ENCODE measurements around the gene OR3A3. TPM values are rescaled to one million over a fixed set of nuclear protein-coding genes. Genes with fewer than 3 reads are reported as not detected.
"Not testable (repeated sequence)": the region's sequence is repeated elsewhere in the genome, so short reads cannot be mapped to it uniquely, and the experiment has no call there.

Gene OR3A3
- total RNA-seq, 2 experiments from 2014 or later: not detected

- ChIA-PET POLR2A (no interaction called here), CTCF (no interaction called here)
- Mint-ChIP-seq H3K27ac (no peak overlapping the region), H3K4me3 (no peak overlapping the region), H3K9me3 (ENCODE audit: insufficient read depth) (no peaks in the 10 kb centered on the region), H3K36me3 (ENCODE audit: low read depth) (no peaks in the 10 kb centered on the region), H3K4me1 (ENCODE audit: low read depth) (no peaks in the 10 kb centered on the region), H3K27me3 (ENCODE audit: low read depth) (peaks cover 9% of the 10 kb centered on the region)
- ATAC-seq (no peak), DNase-seq (no peak)
These were observed 7.1 kb downstream of the OR3A3 start for GRCh38 chr17:3418222-3418621.

- H3K27me3 Mint-ChIP-seq (ENCODE audit: low read depth); CTCF ChIA-PET; H3K36me3 Mint-ChIP-seq (ENCODE audit: low read depth); H3K4me3 Mint-ChIP-seq; H3K4me1 Mint-ChIP-seq (ENCODE audit: low read depth); H3K9me3 Mint-ChIP-seq (ENCODE audit: insufficient read depth); ATAC-seq; POLR2A ChIA-PET; H3K27ac Mint-ChIP-seq: not testable (repeated sequence)
- peak; percentile 39 for DNase-seq
These were observed 22.0 kb downstream of the OR3A3 start for GRCh38 chr17:3433215-3433614.

GRCh38 chr17:3433741-3434140 is 22.6 kb downstream of the OR3A3 start, which contains the start of gene OR1E2:
Gene OR1E2 (minus strand): TSS chr17:3433841. CDS start chr17:3433841, 0 bp downstream.
- CTCF ChIA-PET: no interaction called here
- Mint-ChIP-seq H3K27me3 (ENCODE audit: low read depth) (peaks cover 4% of the 10 kb centered on the region), H3K9me3 (ENCODE audit: insufficient read depth) (no peaks in the 10 kb centered on the region), H3K4me3 (no peak within 1 kb of the TSS), H3K36me3 (ENCODE audit: low read depth) (no peaks in the 10 kb centered on the region), H3K4me1 (ENCODE audit: low read depth) (no peaks in the 10 kb centered on the region), H3K27ac (no peak within 1 kb of the TSS)
- DNase-seq: no peak
- POLR2A ChIA-PET: no interaction called here
- ATAC-seq: no peak

- H3K27me3 Mint-ChIP-seq (ENCODE audit: low read depth): peaks cover 19% of the 10 kb centered on the region
- ATAC-seq (no peak), DNase-seq (no peak)
- no peaks in the 10 kb centered on the region for H3K4me1 Mint-ChIP-seq (ENCODE audit: low read depth)
- ChIA-PET CTCF (no interaction called here), POLR2A (no interaction called here)
- no peaks in the 10 kb centered on the region for H3K9me3 Mint-ChIP-seq (ENCODE audit: insufficient read depth)
- no peak overlapping the region for H3K27ac Mint-ChIP-seq
- H3K36me3 Mint-ChIP-seq (ENCODE audit: low read depth): no peaks in the 10 kb centered on the region
- H3K4me3 Mint-ChIP-seq: no peak overlapping the region
These were observed 27.2 kb downstream of the OR3A3 start for GRCh38 chr17:3438368-3438767.

- DNase-seq (no peak), ATAC-seq (no peak)
- CTCF ChIA-PET: no interaction called here
- POLR2A ChIA-PET: no interaction called here
- no peak overlapping the region for H3K27ac Mint-ChIP-seq
- H3K9me3 Mint-ChIP-seq (ENCODE audit: insufficient read depth): no peaks in the 10 kb centered on the region
- H3K4me3 Mint-ChIP-seq: no peak overlapping the region
- H3K4me1 Mint-ChIP-seq (ENCODE audit: low read depth): no peaks in the 10 kb centered on the region
- H3K27me3 Mint-ChIP-seq (ENCODE audit: low read depth): peaks cover 25% of the 10 kb centered on the region
- no peaks in the 10 kb centered on the region for H3K36me3 Mint-ChIP-seq (ENCODE audit: low read depth)
These were observed 29.3 kb downstream of the OR3A3 start for GRCh38 chr17:3440451-3440850.

GRCh38 chr17:3447625-3448024 is 36.5 kb downstream of the OR3A3 start:
- Mint-ChIP-seq H3K27me3 (ENCODE audit: low read depth) (peaks cover 9% of the 10 kb centered on the region), H3K27ac (no peak overlapping the region), H3K36me3 (ENCODE audit: low read depth) (no peaks in the 10 kb centered on the region), H3K9me3 (ENCODE audit: insufficient read depth) (no peaks in the 10 kb centered on the region), H3K4me3 (no peak overlapping the region), H3K4me1 (ENCODE audit: low read depth) (no peaks in the 10 kb centered on the region)
- DNase-seq: no peak
- no peak for ATAC-seq
- CTCF ChIA-PET: no interaction called here
- POLR2A ChIA-PET: no interaction called here

- ATAC-seq (no peak), DNase-seq (no peak)
- Mint-ChIP-seq H3K9me3 (ENCODE audit: insufficient read depth) (no peaks in the 10 kb centered on the region), H3K36me3 (ENCODE audit: low read depth) (no peaks in the 10 kb centered on the region), H3K27me3 (ENCODE audit: low read depth) (peaks cover 8% of the 10 kb centered on the region), H3K4me1 (ENCODE audit: low read depth) (no peaks in the 10 kb centered on the region), H3K27ac (no peak overlapping the region), H3K4me3 (no peak overlapping the region)
- ChIA-PET POLR2A (no interaction called here), CTCF (no interaction called here)
These were observed 37.0 kb downstream of the OR3A3 start for GRCh38 chr17:3448059-3448665.

GRCh38 chr17:3466355-3466754 is 55.2 kb downstream of the OR3A3 start:
- CTCF ChIA-PET; H3K4me3 Mint-ChIP-seq; H3K36me3 Mint-ChIP-seq (ENCODE audit: low read depth); ATAC-seq; POLR2A ChIA-PET; DNase-seq; H3K4me1 Mint-ChIP-seq (ENCODE audit: low read depth); H3K27me3 Mint-ChIP-seq (ENCODE audit: low read depth); H3K9me3 Mint-ChIP-seq (ENCODE audit: insufficient read depth); H3K27ac Mint-ChIP-seq: not testable (repeated sequence)

GRCh38 chr17:3469529-3469928 is 58.4 kb downstream of the OR3A3 start:
- Mint-ChIP-seq H3K27ac (no peak overlapping the region), H3K9me3 (ENCODE audit: insufficient read depth) (no peaks in the 10 kb centered on the region), H3K36me3 (ENCODE audit: low read depth) (no peaks in the 10 kb centered on the region), H3K27me3 (ENCODE audit: low read depth) (peaks cover 5% of the 10 kb centered on the region), H3K4me1 (ENCODE audit: low read depth) (no peaks in the 10 kb centered on the region), H3K4me3 (no peak overlapping the region)
- ATAC-seq: no peak
- DNase-seq: no peak
- POLR2A ChIA-PET: no interaction called here
- CTCF ChIA-PET: no interaction called here

GRCh38 chr17:3471599-3471998 is 60.4 kb downstream of the OR3A3 start, which contains the start of gene SPATA22:
Gene SPATA22 (minus strand): TSS chr17:3471819. CDS start chr17:3469325, 2,494 bp downstream.
- Mint-ChIP-seq H3K9me3 (ENCODE audit: insufficient read depth) (no peaks in the 10 kb centered on the region), H3K27me3 (ENCODE audit: low read depth) (peaks cover 5% of the 10 kb centered on the region), H3K36me3 (ENCODE audit: low read depth) (no peaks in the 10 kb centered on the region), H3K27ac (no peak within 1 kb of the TSS), H3K4me3 (no peak within 1 kb of the TSS), H3K4me1 (ENCODE audit: low read depth) (no peaks in the 10 kb centered on the region)
- no peak for DNase-seq
- ATAC-seq: no peak
- ChIA-PET POLR2A (no interaction called here), CTCF (no interaction called here)

GRCh38 chr17:3472137-3472536 is 61.0 kb downstream of the OR3A3 start:
- ChIA-PET CTCF (no interaction called here), POLR2A (no interaction called here)
- DNase-seq: no peak
- H3K27ac Mint-ChIP-seq: no peak overlapping the region
- H3K27me3 Mint-ChIP-seq (ENCODE audit: low read depth): peaks cover 5% of the 10 kb centered on the region
- H3K36me3 Mint-ChIP-seq (ENCODE audit: low read depth): no peaks in the 10 kb centered on the region
- no peaks in the 10 kb centered on the region for H3K9me3 Mint-ChIP-seq (ENCODE audit: insufficient read depth)
- no peaks in the 10 kb centered on the region for H3K4me1 Mint-ChIP-seq (ENCODE audit: low read depth)
- H3K4me3 Mint-ChIP-seq: no peak overlapping the region
- ATAC-seq: no peak

Data from activated CD8-positive, alpha-beta T cell treated with anti-CD3 and anti-CD28 coated beads, Interleukin-2, amount 10 ng/mL, durations not matched to agents 7 days and 5 days (primary cell).